SK-N-SH treated with all-trans-retinoic acid at 6 μM for 48 hours (cell line): Measurements from ENCODE around the gene HACD1.

ENCODE experiments used
- ATAC-seq: fragments of 200-7000 bp; cut with Tn5 transposase; 3 replicates; pipeline ENCODE4 v1.9.1; 2020; ENCODE audit warnings: mild to moderate bottlenecking, moderate library complexity
- ARNTL ChIP-seq: fragments of 450-650 bp; formaldehyde crosslinking; IDR thresholded peaks from 2 replicates; pipeline ENCODE4 v1.5.0; 2020; ENCODE audit warnings: low read depth, mild to moderate bottlenecking, moderate library complexity, borderline replicate concordance
- BACH2 ChIP-seq: fragments of 250-450 bp; sonication (Bioruptor Pico); IDR thresholded peaks from 2 replicates; pipeline ENCODE4 v1.9.0; 2021; ENCODE audit warnings: mild to moderate bottlenecking, borderline replicate concordance
- CSDC2 ChIP-seq: fragments of 250-450 bp; sonication (Bioruptor Pico); IDR thresholded peaks from 2 replicates; pipeline ENCODE4 v1.5.0; 2020; ENCODE audit warnings: mild to moderate bottlenecking, moderate library complexity
- GLIS3 ChIP-seq: fragments of 250-450 bp; sonication (Bioruptor Pico); IDR thresholded peaks from 2 replicates; pipeline ENCODE4 v1.5.0; 2020; ENCODE audit warnings: mild to moderate bottlenecking, moderate library complexity
- ISL1 ChIP-seq: fragments of 250-450 bp; sonication (Bioruptor Pico); IDR thresholded peaks from 2 replicates; pipeline ENCODE4 v2.1.2; 2022; ENCODE audit warnings: mild to moderate bottlenecking, moderate library complexity
- PPARA ChIP-seq: fragments of 250-450 bp; sonication (Bioruptor Pico); IDR thresholded peaks from 2 replicates; pipeline ENCODE4 v1.5.0; 2020; ENCODE audit warnings: mild to moderate bottlenecking, borderline replicate concordance
- SNAI2 ChIP-seq: fragments of 250-450 bp; sonication (Bioruptor Pico); IDR thresholded peaks from 2 replicates; pipeline ENCODE4 v1.5.0; 2020; ENCODE audit warnings: mild to moderate bottlenecking, moderate library complexity
- TCF4 ChIP-seq: fragments of 250-450 bp; sonication (Bioruptor Pico); IDR thresholded peaks from 2 replicates; pipeline ENCODE4 v1.8.0; 2021; ENCODE audit warnings: mild to moderate bottlenecking, moderate library complexity, borderline replicate concordance
- TOX ChIP-seq: fragments of 250-450 bp; sonication (Bioruptor Pico); IDR thresholded peaks from 2 replicates; pipeline ENCODE4 v1.8.0; 2021; ENCODE audit warnings: mild to moderate bottlenecking, moderate library complexity, borderline replicate concordance
- ZC3H10 ChIP-seq: fragments of 250-450 bp; sonication (Bioruptor Pico); IDR thresholded peaks from 2 replicates; pipeline ENCODE4 v1.5.1; 2021; ENCODE audit warnings: mild to moderate bottlenecking, moderate library complexity
- ZFP3 ChIP-seq: fragments of 250-450 bp; sonication (Bioruptor Pico); IDR thresholded peaks from 2 replicates; pipeline ENCODE4 v1.5.0; 2020; ENCODE audit warnings: mild to moderate bottlenecking, moderate library complexity
- ZFP30 ChIP-seq: fragments of 450-650 bp; formaldehyde crosslinking; IDR thresholded peaks from 2 replicates; pipeline ENCODE4 v1.5.0; 2022; ENCODE audit warnings: mild to moderate bottlenecking, moderate library complexity
- ZNF70 ChIP-seq: fragments of 450-650 bp; formaldehyde crosslinking; IDR thresholded peaks from 2 replicates; pipeline ENCODE4 v1.5.0; 2020; ENCODE audit warnings: mild to moderate bottlenecking, moderate library complexity
- ZNF8 ChIP-seq: fragments of 450-650 bp; formaldehyde crosslinking; IDR thresholded peaks from 2 replicates; pipeline ENCODE4 v1.5.0; 2020; ENCODE audit warnings: mild to moderate bottlenecking, moderate library complexity
- TF ChIP-seq, protein P1 (sequence below): fragments of 250-450 bp; sonication (Bioruptor Pico); IDR thresholded peaks from 2 replicates; pipeline ENCODE4 v1.8.0; 2020; ENCODE audit warnings: mild to moderate bottlenecking, moderate library complexity, borderline replicate concordance
- TF ChIP-seq, protein P2 (sequence below): fragments of 250-450 bp; sonication (Bioruptor Pico); IDR thresholded peaks from 2 replicates; pipeline ENCODE4 v1.5.1; 2020; ENCODE audit warnings: low read depth, mild to moderate bottlenecking, moderate library complexity
- TF ChIP-seq, protein P3 (sequence below): fragments of 250-450 bp; sonication (Bioruptor Pico); IDR thresholded peaks from 2 replicates; pipeline ENCODE4 v1.5.1; 2021; ENCODE audit warnings: mild to moderate bottlenecking, moderate library complexity
- TF ChIP-seq, protein P4 (sequence below): fragments of 250-450 bp; sonication (Bioruptor Pico); IDR thresholded peaks from 2 replicates; pipeline ENCODE4 v1.5.0; 2020; ENCODE audit warnings: mild to moderate bottlenecking, moderate library complexity

Gene HACD1

DNA sequence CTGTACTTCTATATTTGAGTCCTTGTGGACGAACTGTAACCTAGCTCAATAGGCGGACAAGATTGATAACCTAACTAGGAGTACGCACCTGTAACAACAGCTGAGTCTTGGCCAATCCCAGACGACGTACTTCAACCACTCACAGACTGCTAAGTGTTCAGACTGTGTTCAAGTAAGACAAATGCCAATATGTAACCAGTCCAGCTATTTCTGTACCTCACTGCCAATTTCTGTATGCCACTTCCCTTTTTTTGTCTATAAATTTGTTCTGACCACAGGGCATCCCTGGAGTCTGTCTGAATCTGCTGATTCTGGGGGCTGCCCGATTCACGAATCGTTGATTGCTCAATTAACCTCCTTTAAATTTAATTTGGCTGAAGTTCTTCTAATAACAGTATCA lies 32.2 kb downstream of the HACD1 start (continued):
- TF ChIP-seq, protein P1, sequence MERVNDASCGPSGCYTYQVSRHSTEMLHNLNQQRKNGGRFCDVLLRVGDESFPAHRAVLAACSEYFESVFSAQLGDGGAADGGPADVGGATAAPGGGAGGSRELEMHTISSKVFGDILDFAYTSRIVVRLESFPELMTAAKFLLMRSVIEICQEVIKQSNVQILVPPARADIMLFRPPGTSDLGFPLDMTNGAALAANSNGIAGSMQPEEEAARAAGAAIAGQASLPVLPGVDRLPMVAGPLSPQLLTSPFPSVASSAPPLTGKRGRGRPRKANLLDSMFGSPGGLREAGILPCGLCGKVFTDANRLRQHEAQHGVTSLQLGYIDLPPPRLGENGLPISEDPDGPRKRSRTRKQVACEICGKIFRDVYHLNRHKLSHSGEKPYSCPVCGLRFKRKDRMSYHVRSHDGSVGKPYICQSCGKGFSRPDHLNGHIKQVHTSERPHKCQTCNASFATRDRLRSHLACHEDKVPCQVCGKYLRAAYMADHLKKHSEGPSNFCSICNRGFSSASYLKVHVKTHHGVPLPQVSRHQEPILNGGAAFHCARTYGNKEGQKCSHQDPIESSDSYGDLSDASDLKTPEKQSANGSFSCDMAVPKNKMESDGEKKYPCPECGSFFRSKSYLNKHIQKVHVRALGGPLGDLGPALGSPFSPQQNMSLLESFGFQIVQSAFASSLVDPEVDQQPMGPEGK (CRISPR knock-in tag), result no peak
- TF ChIP-seq CSDC2 (CRISPR knock-in tag) (no peak), ISL1 (no peak), GLIS3 (CRISPR knock-in tag) (no peak)
- TF ChIP-seq, protein P2, sequence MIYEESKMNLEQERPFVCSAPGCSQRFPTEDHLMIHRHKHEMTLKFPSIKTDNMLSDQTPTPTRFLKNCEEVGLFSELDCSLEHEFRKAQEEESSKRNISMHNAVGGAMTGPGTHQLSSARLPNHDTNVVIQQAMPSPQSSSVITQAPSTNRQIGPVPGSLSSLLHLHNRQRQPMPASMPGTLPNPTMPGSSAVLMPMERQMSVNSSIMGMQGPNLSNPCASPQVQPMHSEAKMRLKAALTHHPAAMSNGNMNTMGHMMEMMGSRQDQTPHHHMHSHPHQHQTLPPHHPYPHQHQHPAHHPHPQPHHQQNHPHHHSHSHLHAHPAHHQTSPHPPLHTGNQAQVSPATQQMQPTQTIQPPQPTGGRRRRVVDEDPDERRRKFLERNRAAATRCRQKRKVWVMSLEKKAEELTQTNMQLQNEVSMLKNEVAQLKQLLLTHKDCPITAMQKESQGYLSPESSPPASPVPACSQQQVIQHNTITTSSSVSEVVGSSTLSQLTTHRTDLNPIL (CRISPR knock-in tag), result no peak

DNA sequence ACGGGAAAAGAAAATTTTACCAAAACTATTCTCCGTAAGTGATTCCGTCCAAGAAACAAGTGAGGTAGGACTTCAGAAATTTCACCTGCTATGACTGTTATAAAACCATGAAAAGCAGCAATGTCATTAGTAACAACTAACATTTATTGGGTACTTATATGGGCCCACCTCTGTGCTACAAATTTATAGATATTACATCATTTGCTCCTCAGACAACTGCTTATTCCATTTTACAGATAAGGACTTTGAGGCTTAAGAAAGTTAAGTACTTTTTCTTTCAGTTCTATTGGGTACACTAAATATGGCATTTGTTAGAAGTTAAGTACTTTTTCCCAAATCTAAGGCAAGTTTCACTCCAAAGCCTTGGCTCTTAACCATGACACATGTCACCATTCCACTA lies 36.3 kb downstream of the HACD1 start:
- ATAC-seq, result no peak
- TF ChIP-seq, protein P3, sequence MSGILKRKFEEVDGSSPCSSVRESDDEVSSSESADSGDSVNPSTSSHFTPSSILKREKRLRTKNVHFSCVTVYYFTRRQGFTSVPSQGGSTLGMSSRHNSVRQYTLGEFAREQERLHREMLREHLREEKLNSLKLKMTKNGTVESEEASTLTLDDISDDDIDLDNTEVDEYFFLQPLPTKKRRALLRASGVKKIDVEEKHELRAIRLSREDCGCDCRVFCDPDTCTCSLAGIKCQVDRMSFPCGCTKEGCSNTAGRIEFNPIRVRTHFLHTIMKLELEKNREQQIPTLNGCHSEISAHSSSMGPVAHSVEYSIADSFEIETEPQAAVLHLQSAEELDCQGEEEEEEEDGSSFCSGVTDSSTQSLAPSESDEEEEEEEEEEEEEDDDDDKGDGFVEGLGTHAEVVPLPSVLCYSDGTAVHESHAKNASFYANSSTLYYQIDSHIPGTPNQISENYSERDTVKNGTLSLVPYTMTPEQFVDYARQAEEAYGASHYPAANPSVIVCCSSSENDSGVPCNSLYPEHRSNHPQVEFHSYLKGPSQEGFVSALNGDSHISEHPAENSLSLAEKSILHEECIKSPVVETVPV (CRISPR knock-in tag), result no peak
- no peak for TF ChIP-seq TOX (CRISPR knock-in tag)
- no peak for TF ChIP-seq ZC3H10 (CRISPR knock-in tag)
- TF ChIP-seq ZNF8 (CRISPR knock-in tag), result no peak
- no peak for TF ChIP-seq TCF4 (CRISPR knock-in tag)
- no peak for TF ChIP-seq ISL1
- TF ChIP-seq GLIS3 (CRISPR knock-in tag), result no peak
- no peak for TF ChIP-seq PPARA (CRISPR knock-in tag)
- no peak for TF ChIP-seq SNAI2 (CRISPR knock-in tag)
- no peak for TF ChIP-seq ZFP30
- no peak for TF ChIP-seq ZFP3 (CRISPR knock-in tag)
- TF ChIP-seq CSDC2 (CRISPR knock-in tag), result no peak

DNA sequence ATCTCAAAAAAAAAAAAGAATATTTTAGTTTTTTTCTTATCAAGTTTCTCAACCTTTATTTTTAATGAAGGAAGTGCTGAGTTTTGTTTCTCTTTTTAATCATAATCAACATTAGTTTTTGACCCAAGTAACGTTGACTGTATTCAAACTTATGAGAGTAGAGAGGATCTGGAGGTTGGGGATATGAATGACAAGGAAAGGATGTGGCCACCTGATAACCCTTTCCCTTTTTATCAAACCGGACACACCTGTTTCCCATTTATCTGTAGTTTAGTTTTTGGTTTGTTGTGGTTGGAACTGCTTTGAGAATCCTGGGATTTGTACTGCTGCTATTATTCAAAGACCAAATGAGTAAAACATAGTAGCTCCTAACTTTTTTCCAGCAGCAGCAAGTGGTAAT lies 38.6 kb downstream of the HACD1 start:
- ATAC-seq, result no peak
- TF ChIP-seq ZNF70 (CRISPR knock-in tag) (no peak), GLIS3 (CRISPR knock-in tag) (no peak), ARNTL (CRISPR knock-in tag) (no peak), BACH2 (CRISPR knock-in tag) (no peak), ISL1 (no peak), CSDC2 (CRISPR knock-in tag) (no peak), TCF4 (CRISPR knock-in tag) (no peak), ZC3H10 (CRISPR knock-in tag) (no peak), PPARA (CRISPR knock-in tag) (no peak)
- TF ChIP-seq, protein P1 (CRISPR knock-in tag), result no peak
- TF ChIP-seq, protein P4, sequence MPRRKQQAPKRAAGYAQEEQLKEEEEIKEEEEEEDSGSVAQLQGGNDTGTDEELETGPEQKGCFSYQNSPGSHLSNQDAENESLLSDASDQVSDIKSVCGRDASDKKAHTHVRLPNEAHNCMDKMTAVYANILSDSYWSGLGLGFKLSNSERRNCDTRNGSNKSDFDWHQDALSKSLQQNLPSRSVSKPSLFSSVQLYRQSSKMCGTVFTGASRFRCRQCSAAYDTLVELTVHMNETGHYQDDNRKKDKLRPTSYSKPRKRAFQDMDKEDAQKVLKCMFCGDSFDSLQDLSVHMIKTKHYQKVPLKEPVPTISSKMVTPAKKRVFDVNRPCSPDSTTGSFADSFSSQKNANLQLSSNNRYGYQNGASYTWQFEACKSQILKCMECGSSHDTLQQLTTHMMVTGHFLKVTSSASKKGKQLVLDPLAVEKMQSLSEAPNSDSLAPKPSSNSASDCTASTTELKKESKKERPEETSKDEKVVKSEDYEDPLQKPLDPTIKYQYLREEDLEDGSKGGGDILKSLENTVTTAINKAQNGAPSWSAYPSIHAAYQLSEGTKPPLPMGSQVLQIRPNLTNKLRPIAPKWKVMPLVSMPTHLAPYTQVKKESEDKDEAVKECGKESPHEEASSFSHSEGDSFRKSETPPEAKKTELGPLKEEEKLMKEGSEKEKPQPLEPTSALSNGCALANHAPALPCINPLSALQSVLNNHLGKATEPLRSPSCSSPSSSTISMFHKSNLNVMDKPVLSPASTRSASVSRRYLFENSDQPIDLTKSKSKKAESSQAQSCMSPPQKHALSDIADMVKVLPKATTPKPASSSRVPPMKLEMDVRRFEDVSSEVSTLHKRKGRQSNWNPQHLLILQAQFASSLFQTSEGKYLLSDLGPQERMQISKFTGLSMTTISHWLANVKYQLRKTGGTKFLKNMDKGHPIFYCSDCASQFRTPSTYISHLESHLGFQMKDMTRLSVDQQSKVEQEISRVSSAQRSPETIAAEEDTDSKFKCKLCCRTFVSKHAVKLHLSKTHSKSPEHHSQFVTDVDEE (CRISPR knock-in tag), result no peak
- TF ChIP-seq, protein P3 (CRISPR knock-in tag), result no peak
